Measurements from ENCODE around the gene FBXL20.
"Not testable (repeated sequence)": the region's sequence is repeated elsewhere in the genome, so short reads cannot be mapped to it uniquely, and the experiment has no call there.

The FBXL20 gene, protein sequence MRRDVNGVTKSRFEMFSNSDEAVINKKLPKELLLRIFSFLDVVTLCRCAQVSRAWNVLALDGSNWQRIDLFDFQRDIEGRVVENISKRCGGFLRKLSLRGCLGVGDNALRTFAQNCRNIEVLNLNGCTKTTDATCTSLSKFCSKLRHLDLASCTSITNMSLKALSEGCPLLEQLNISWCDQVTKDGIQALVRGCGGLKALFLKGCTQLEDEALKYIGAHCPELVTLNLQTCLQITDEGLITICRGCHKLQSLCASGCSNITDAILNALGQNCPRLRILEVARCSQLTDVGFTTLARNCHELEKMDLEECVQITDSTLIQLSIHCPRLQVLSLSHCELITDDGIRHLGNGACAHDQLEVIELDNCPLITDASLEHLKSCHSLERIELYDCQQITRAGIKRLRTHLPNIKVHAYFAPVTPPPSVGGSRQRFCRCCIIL

DNA sequence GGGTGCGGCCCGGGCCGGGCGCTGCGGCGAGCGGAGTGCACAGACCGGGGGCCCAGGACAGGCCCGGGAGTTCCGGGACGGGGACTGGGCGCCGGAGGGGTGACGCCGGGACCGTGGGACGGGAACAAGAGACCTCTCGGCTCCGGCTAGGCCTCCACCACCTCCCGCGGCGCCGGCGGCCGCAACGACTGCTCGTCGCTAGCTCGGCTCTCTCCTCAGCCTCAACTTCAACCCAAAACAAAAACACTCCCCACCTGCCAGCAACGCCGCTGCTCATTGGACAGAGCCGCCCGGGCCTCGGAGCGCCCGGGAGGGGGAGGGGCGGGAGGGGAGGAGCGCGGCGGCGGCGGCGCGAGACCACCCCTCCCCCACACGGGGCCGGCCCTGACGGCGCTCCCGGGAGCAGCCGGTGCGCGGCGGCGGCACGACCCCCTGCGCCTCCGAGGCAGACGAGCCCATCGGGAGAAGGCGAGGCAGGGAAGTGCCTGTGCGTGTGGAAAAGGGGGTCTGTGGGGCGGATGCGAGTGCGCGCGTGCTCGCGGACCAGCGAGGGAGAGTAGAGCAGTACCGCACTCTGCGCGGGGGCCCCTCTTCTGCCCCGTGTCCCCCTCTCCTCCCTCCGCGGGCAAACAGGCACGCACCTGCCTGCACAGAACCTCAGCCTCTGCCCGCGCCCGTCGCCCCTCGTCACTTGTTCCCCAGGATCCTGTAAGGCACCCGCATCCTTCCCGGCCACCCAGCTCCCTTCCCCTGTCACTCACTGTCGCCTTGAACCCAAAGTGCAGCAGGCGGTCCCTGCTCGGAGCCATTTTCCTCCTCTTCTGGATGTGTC lies at the start of gene FBXL20:
TSS of gene FBXL20 (minus strand) at position 215 of the 832 bp plus-strand sequence. CDS start 224 bp downstream, outside the sequence.
- peak; percentile 89 to 93 for DNase-seq

GRCh38 chr17:39450847-39451581 lies 49.6 kb upstream of the FBXL20 start, which contains the start of gene MED1:
MED1 (minus strand) TSS chr17:39451263; CDS start chr17:39451062, 201 bp downstream.
- peak; percentile 87 to 89 for DNase-seq

DNA sequence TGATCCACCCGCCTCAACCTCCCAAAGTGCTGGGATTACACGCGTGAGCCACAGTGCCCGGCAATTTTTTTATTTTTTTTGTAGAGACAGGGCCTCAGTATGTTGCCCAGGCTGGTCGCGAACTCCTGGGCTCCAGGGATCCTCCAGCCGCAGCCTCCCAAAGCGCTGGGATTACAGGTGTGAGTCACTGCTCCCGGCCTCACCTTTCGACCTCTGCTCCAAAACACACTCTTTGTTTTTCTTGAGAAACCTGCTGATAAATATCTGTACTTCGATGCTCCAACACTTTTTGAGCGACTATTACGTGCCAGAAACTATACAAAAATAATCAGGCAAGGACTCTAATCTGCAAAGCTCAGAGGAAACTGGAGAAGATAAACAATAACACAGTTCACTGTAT lies 48.6 kb upstream of the FBXL20 start:
- no peak for DNase-seq

GRCh38 chr17:39447561-39447960 lies 46.1 kb upstream of the FBXL20 start:
- DNase-seq: no peak

DNA sequence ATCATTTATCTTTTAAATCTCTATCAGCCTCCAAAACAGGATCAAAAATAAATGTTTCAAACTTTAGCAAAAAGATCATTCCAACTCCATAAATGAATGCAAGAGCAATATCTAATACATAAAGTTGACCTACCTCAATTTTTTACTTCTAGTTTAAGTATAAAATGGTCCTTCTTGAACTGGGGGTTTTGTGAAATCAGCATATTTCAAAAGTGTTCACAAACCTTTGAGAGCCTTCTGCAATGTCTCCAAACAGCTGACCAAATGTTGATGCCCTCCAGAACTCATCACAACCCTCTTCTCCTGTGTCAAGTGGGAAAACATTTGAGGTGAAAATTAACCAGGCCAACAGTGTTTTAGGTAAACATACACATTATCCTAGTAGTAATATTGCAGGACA lies 41.9 kb upstream of the FBXL20 start:
- no peak for DNase-seq

DNA sequence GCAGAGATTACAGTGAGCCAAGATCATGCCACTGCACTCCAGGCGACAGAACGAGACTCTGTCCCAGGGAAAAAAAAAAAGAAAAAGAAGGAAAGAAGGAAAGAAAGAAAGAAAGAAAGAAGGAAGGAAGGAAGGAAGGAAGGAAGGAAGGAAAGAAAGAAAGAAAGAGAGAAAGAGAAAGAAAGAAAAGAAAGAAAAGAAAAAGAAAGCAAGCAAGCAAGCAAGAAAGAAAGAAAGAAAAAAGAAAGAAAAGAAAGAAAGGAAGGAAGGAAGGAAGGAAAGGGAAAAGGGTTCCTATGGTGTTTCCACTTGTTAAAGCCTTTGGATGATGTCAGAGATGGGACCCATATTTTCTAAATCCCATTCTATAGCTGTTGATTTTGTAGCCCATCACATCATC lies 38.4 kb upstream of the FBXL20 start:
- DNase-seq: not testable (repeated sequence)

DNA sequence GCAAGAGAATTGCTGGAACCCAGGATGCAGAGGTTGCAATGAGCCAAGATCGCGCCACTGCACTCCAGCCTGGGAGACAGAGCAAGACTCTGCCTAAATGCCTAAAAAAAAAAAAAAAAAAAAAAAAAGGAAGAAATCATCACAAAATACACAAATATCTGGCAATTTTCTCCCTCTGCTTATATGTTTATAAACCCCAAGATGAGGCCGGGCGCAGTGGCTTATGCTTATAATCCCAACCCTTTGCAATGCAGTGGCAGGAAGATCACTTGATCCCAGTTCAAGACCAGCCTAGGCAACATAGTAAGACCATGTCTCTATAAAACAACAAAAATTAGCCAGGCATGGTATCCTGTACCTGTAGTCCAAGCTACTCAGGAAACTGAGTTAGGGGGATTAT lies 28.2 kb upstream of the FBXL20 start:
- no peak for DNase-seq

GRCh38 chr17:39416141-39416540 lies 14.7 kb upstream of the FBXL20 start:
- no peak for DNase-seq

DNA sequence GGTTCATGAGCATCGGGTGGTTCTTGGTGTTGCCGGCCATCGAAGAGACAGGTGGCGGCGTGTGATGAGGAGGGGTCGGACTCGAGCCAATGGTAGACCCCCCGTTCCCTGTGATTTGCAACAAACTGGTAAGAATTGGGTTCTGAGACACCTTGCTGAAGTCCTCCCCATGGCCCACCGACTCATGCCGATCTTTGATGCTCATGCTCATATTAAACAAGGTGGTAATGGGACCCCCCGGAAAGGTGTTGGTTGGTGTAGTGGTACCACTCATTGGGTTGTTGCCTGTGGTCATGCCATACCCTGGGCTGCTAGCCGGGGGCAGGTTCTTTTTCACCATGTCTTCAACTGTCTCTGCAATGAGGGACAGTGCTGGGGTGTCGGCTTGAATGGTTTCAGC lies 8.9 kb upstream of the FBXL20 start:
- no peak for DNase-seq

DNA sequence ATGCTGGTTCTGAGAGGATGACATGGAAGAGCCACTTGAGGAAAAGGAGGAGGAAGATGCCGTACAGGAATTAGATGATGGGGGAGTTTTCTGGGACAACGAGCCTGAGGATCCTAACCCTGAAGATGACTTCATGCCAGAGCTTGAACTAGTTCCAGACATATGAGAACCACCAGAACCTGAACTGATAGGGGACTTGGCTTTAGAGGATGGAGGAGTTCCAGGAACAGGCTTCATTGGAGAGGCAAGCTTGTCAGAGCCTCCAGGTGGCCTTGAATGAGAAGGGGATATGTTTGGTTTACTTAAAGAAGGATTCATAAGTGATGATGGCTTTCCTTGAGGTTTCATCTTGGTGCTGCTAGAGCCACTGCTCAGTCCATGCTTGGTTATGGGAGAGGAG lies 6.9 kb upstream of the FBXL20 start:
- DNase-seq: no peak

DNA sequence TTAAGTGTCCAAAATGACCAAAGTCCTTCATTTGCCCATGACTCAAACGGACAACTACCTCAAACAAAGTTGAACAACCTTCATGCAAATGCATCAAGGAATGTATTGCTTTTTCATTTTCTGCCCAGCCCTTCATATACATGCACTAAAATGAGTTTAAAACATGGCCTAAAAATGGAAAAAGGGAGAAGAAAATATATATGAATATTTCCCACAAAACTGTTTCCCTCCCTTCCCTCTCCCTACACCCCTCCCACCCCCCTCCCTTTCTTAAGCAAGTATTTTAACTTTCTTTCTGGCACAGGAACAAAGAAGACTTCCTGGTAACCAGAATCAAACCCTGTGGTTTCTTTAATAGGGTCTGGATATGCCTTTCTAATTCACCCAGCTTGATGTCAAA lies 5.5 kb upstream of the FBXL20 start:
- no peak for DNase-seq

- no peak for DNase-seq
These were observed 4.0 kb upstream of the FBXL20 start for GRCh38 chr17:39405436-39405835.

DNA sequence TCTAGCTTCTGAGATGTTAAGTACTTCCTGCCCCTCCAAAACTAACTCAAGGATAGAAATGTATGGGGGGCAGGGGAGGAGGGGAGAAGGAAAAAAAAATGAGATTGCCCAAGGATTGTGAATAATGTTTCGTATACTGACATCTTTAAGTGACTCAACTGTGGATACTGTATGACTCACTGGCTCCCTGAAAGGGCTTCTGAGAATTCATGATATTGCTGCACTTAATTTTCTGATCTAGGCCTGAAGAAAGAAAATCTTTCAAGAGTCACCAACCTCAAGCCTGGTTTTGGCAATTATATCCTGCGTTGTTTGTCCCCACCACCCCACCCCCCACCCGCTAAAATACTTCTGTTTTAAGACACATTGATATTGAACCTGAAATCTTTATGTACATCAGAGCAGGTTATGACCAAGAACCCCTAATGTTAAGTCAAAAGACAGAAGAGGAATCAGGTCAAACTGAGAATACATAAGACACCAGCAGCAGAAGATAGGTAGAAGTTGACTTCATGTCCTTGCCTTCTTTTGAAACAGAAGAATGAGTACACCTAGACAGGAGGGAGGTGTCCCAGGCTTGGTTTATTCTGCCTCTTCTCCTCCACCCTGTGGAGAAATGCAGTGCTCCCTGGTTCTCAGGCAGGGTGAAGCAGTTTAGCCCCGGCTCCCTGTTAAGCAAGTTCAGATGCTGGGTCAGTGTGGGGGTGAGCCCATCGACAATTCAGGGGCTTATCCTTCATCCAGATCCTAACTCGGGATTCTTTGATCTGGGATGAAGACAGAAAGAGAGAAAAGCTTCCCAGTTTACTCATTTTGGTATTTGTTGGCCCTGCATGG lies 3.3 kb upstream of the FBXL20 start:
- peak; percentile 10 to 17 for DNase-seq

GRCh38 chr17:39402890-39403605 lies 1.6 kb upstream of the FBXL20 start:
- no peak for DNase-seq

DNA sequence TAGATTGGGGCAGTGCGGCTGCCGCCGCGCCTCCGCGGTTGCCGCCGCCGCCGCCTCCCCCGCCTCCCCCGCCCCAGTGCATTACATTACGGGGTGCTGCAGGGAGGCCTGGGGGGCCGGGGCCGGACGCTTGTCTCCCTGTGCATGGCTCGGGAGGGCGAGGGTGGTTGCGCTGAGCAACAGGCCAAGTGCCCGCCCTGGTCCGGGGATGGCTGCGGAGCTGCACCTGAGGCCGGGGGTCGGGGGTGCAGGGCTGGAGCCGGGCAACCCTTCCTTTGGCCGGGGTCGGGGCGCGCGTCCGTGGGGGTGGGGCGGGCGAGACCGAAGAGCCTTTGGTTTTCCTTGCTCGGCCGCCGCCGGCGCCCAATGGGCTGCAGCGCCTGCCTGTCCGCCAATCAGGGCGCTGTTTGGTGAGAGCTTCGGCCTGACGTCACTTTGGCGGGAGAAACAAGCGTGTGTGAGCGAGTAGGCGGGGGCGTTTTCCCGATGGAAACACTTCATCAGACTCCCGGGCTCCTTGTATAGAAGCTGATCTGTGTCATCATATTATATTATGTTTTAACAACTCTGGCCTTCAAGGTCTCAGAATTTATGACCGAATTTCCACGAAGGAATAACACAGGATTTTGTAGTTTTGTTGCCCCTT lies 941 bp upstream of the FBXL20 start:
- DNase-seq: peak; percentile 83 to 85

GRCh38 chr17:39400547-39401411 lies 647 bp downstream of the FBXL20 start:
- DNase-seq: peak in 1 of 2 donors; percentile 7

DNA sequence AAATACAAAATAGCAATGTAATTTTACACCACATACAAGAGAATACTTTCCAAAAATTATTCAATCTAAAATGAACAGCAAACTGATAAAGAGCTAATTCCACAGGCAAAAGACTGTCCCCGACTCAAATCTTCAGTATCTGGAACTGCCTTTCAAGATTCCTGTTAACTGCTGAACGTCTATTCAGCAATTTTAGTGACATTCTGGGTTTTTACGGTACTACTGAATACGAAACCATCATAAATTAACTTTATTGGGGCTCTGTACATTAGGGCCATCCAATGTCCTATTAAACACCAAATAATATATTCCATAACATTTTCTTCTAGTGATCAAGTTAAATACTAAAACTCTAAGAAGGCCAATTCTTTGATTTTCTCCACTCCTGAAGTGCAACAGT lies 1.6 kb downstream of the FBXL20 start:
- no peak for DNase-seq

DNA sequence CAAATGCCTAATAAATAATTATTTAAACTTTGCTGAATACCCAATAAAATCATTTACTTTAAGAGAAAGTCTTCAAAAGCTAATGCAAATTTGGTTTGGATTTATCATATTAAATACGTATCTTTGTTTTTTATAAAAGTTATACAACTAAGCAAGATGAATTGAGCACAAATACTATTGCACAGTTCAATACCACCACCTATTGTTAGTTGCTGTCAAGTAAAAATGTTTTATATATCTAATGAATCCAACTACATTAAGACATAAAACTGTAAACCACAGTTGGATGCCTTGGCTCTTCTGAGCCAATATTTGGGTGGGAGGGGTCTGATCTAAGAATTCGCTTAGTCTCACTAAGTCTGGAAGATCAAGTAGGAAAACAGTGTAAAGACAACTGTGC lies 7.7 kb downstream of the FBXL20 start:
- no peak for DNase-seq

DNA sequence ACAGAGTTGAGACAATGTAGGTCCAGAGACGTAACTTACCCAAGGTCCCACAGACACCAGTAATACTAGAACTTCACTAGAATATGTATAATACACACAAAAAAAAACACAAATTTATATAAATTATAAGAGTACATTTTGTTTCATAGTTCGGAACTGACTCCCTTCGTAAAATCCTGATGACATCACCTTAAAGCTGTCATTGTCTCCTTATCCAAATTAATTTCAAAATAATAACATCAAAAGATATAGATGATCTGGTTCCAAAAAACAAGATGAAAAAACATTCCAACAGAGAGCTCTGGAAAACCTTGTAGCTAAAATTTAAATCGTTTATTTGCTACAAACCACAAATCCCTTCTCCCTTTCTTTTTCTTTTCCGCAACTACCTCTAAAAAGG lies 10.0 kb downstream of the FBXL20 start:
- no peak for DNase-seq

GRCh38 chr17:39385040-39385439 lies 16.4 kb downstream of the FBXL20 start:
- no peak for DNase-seq
